GM18498 (cell line): ENCODE data around the gene FRMPD4.

Experiments used
- ATAC-seq: cut with Tn5 transposase; IDR thresholded peaks from one replicate; pipeline ENCODE4 v1.9.1; 2021; ENCODE audit warnings: mild to moderate bottlenecking, moderate library complexity; ENCODE audit not compliant: unreplicated experiment

The FRMPD4 gene

DNA sequence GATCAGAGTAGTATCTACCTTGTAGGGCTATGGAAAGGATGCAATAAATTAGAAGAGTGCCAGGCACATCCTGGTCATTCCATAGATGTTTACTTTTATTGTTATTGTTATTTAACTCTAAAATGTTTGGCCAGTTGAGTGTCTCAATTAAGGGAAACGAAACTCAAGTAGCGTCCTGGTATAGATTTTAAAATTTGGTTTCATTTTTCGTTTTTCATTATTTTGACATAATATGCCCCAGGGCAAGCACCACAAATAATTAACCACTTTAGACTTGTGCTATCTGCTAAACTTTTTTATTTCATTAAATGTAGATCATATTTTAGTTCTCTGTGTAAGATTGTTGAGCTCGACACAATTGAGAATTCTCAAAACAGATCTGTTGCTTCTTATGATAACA is 473.2 kb downstream of the FRMPD4 start:
- peak; percentile 90 for ATAC-seq

- ATAC-seq = no peak
Measured at GRCh38 chrX:12614266-12614665, 476.0 kb downstream of the FRMPD4 start.

DNA sequence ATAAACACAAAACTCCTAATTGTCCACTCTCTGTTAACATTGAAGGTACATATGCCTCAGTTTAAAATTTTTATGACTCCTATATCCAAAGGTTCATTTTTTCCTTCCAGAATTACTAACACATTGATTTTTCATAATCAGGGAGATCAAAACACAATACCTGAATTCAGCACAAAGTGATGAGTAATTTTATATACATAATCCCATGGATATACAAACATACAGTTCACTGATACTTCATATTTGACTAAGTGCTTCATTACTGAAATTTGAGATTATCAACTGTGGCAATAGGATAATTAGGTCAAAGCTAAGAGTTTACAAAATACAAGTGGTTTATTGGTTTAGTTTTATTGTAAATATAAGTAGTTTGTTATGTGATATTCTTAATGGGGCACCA is 476.8 kb downstream of the FRMPD4 start:
- no peak for ATAC-seq

GRCh38 chrX:12617241-12617640 is 479.0 kb downstream of the FRMPD4 start:
- ATAC-seq = no peak

GRCh38 chrX:12647230-12647629 is 509.0 kb downstream of the FRMPD4 start:
- no peak for ATAC-seq

GRCh38 chrX:12648995-12649394 is 510.7 kb downstream of the FRMPD4 start:
- ATAC-seq = no peak

DNA sequence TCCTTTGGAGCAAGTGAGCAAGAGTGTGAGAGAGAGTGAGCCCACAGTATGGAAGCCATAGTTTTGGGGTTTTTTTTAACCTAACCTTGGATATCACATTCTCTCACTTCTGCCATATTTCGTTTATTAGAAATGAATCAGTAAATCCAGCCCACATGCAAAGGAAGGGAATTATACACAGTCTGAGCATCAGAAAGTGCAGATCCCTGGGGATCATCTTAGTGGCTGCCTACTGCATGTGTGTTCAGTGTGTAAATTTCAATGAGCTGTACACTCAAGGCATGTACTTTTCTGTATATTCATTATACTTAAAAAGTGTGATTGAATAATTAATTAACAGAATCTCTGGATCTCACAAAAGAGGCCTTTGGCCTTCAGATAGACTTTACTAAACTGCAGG is 519.2 kb downstream of the FRMPD4 start:
- ATAC-seq = no peak

GRCh38 chrX:12657881-12658280 is 519.6 kb downstream of the FRMPD4 start:
- ATAC-seq = peak; percentile 68

GRCh38 chrX:12661464-12661863 is 523.2 kb downstream of the FRMPD4 start:
- ATAC-seq = no peak

DNA sequence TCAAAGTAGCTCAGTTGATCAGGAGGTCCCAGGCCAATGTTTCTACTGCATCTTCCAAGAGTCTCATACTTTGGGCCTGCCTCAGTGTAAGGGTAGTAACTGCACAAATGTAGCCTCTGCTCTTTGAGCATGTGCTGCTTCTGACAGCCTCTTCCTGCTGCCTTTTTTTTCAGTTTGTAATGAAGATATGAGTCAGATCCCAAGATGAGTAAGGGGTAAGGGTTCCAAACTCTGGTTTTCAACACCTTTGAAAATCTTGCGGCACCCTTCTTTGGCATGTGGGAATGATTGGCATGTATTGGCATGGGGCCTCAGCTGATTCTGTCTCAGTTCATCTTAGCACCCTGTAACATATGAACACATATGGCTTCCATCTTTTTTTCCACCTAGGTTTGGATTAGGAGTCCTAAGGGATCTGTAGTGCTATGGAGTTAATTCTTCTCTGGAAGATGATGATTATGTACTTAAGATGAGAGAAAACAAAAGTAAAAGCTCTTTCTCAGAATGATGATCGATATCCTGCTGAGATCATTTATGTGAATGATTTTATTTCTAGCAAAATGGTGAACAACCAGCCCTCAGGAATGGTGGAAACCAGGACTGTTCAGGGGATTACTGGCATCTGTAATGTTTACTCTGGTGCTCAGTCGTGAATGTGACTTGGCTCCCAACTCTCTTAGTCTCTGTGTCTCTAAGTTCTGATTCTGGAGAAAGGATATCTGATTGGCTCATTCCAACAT is 534.3 kb downstream of the FRMPD4 start:
- ATAC-seq = no peak

GRCh38 chrX:12673487-12673886 is 535.2 kb downstream of the FRMPD4 start:
- no peak for ATAC-seq

GRCh38 chrX:12679522-12679921 is 541.2 kb downstream of the FRMPD4 start:
- ATAC-seq = no peak

DNA sequence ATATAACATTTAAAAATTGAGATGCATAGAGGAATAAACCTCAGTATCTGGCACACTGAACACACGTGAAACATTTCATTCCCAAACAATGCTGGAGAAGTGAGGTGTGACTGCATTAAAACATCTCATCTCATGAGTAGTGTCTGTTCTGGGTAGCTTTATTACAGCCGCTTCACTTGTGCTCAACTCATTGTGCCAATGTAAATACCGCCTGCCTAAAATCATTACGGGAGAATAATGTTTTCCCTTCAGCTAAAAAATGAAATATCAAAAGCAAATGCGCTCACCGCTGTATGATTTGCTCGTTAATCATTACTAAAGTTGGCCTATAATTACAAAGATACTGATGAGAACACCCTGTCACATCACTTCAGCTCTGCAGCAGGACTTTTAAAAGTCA is 542.8 kb downstream of the FRMPD4 start:
- no peak for ATAC-seq

- ATAC-seq = no peak
Measured at GRCh38 chrX:12685541-12685940, 547.3 kb downstream of the FRMPD4 start.

GRCh38 chrX:12686331-12686730 is 548.1 kb downstream of the FRMPD4 start:
- ATAC-seq = no peak

- ATAC-seq = no peak
Measured at GRCh38 chrX:12690646-12691045, 552.4 kb downstream of the FRMPD4 start.

DNA sequence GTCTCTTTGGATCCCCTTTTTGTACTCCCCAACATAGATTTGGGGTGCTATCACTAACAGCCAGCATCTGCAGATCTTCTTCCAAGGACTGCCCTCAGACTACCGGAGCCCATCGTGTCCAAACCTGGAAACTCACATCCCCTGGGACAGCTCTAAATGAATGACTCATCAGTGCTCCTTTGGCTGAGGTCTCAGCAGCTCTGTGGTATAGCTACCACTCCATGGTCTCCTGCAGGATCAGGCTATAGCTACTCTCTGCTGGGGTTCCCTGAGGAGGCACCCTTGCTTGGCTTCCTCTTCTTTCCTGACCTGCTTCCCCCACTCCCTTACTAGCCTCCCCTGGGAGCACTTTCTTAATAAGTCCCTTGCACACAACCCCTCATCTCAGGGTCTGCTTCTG is 555.5 kb downstream of the FRMPD4 start:
- no peak for ATAC-seq

- ATAC-seq = no peak
Measured at GRCh38 chrX:12700745-12701144, 562.5 kb downstream of the FRMPD4 start.

DNA sequence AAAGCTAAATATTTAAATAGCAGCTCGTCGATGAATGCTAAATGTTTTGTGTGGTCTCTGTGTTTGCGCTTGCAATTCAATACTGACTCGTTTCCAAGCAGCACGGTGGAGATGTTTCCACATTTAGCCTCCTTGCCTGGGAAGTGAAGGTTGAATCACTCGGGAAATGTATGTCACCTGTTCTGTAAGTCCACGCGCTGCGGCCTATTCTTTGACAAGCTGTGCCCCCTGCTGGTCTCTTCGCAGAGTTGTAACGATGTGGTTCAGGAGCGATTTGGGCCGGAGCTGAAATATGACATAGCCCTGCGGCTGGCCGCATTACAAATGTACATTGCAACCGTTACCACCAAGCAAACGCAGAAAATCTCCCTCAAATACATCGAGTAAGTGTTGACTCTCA is 563.4 kb downstream of the FRMPD4 start:
- no peak for ATAC-seq

GRCh38 chrX:12702509-12703091 is 564.3 kb downstream of the FRMPD4 start:
- ATAC-seq = no peak

GRCh38 chrX:12704706-12705105 is 566.4 kb downstream of the FRMPD4 start:
- ATAC-seq = no peak

DNA sequence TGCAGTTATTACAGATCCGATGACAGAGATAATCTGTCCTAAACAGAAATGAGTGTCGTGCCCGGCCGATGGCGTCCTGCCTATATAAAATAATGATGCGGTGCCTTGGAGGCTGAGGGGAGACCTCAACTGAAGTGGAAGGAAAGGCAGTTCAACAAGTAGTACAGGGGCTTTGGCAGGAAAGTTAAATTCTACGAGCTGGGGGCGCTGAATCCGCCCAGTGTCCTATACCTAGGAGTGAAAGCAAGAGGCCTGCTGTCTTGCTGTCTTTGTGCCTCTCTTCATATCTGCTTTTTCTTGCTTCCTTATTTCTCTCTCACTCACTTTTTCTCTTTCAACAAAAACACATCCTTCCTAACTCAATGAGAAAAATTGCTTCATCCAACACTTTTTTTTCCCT is 570.8 kb downstream of the FRMPD4 start:
- ATAC-seq = no peak
